Keratinocyte (primary cell): Measurements from ENCODE around the gene MMD. TPM values are rescaled to one million over a fixed set of nuclear protein-coding genes. Genes with fewer than 3 reads are reported as not detected.

Source experiments
- DNase-seq: peaks from one replicate; pipeline ENCODE4 v3.0.0-alpha.2; 2011; ENCODE audit warnings: low read depth, missing footprints, low spot score
- FAIRE-seq: peaks from 2 replicates; lab custom pipeline; 2011; peaks lifted over from hg19 to GRCh38; lab: Jason Lieb, UNC
- H2AFZ ChIP-seq: 2 replicates; pipeline ENCODE4 v1.6.0; 2012; ENCODE audit warnings: low read length, control low read depth, inconsistent platforms; ENCODE audit not compliant: control insufficient read depth
- H3K27ac ChIP-seq: 2 replicates; pipeline ENCODE4 v1.5.1; 2011; ENCODE audit warnings: low read length; ENCODE audit not compliant: control insufficient read depth, insufficient read depth
- H3K27me3 ChIP-seq: 3 replicates; pipeline ENCODE4 v1.6.0; 2011; ENCODE audit warnings: low read length; ENCODE audit not compliant: control insufficient read depth, insufficient read depth; ENCODE audit errors: extremely low read depth
- H3K36me3 ChIP-seq, 2 experiments: 2 replicates in 1 of 2; 3 replicates in 1 of 2; pipeline ENCODE4 v1.5.1; 2011; ENCODE audit warnings: low read length in 2 of 2, mild to moderate bottlenecking in 1 of 2; ENCODE audit not compliant: control insufficient read depth in 2 of 2, insufficient read depth in 2 of 2; ENCODE audit errors: extremely low read depth in 1 of 2
- H3K4me1 ChIP-seq: 3 replicates; pipeline ENCODE4 v1.5.1; 2011; ENCODE audit warnings: low read length; ENCODE audit not compliant: control insufficient read depth, insufficient read depth; ENCODE audit errors: extremely low read depth
- H3K4me2 ChIP-seq: 3 replicates; pipeline ENCODE4 v1.6.0; 2011; ENCODE audit warnings: low read depth, low read length; ENCODE audit not compliant: control insufficient read depth, insufficient read depth; ENCODE audit errors: extremely low read depth
- H3K4me3 ChIP-seq, 3 experiments: fragments of 200-600 bp in 1 of 3; sonication (generic) in 1 of 3; 2 replicates in 2 of 3; 3 replicates in 1 of 3; pipeline ENCODE4 v1.5.1; 2011 to 2016; ENCODE audit warnings: low read length in 3 of 3, mild to moderate bottlenecking in 3 of 3, control low read depth in 2 of 3, inconsistent platforms in 1 of 3, low read depth in 1 of 3, mixed read lengths in 1 of 3, mixed run types in 1 of 3, moderate library complexity in 1 of 3; ENCODE audit not compliant: control insufficient read depth in 2 of 3, insufficient read depth in 2 of 3; ENCODE audit errors: extremely low read depth in 1 of 3
- H3K79me2 ChIP-seq: 2 replicates; pipeline ENCODE4 v1.6.0; 2012; ENCODE audit warnings: low read length; ENCODE audit not compliant: control insufficient read depth, insufficient read depth
- H3K9ac ChIP-seq: 3 replicates; pipeline ENCODE4 v1.6.0; 2011; ENCODE audit warnings: low read length; ENCODE audit not compliant: control insufficient read depth, insufficient read depth; ENCODE audit errors: extremely low read depth
- H3K9me1 ChIP-seq: 3 replicates; pipeline ENCODE4 v1.6.0; 2011; ENCODE audit warnings: low read length; ENCODE audit not compliant: control insufficient read depth, insufficient read depth; ENCODE audit errors: extremely low read depth
- H3K9me3 ChIP-seq: 2 replicates; pipeline ENCODE4 v1.5.1; 2012; ENCODE audit warnings: low read depth, low read length; ENCODE audit not compliant: control insufficient read depth
- H4K20me1 ChIP-seq: 3 replicates; pipeline ENCODE4 v1.6.0; 2011; ENCODE audit warnings: low read length; ENCODE audit not compliant: control insufficient read depth, insufficient read depth; ENCODE audit errors: extremely low read depth
- EZH2 ChIP-seq: IDR thresholded peaks from one replicate; pipeline ENCODE4 v1.6.1; 2012; ENCODE audit warnings: inconsistent platforms, mild to moderate bottlenecking, low read length, moderate library complexity
- dilution Hi-C: fragments of 300-500 bp; cut with MboI; formaldehyde crosslinking; loops from one replicate; pipeline ENCODE4 v1.7.0; 2020; ENCODE audit warnings: low sequenced_read_pairs; ENCODE audit not compliant: extremely low pct_ligation_motif_present
- polyA plus RNA-seq, 5 experiments: library from polyadenylated mRNA; depleted of rRNA in 3 of 5; stranded (reverse) in 3 of 5; stranded (forward) in 1 of 5; unstranded in 1 of 5; fragments of >200 nt; gene quantifications; 1 replicate in 1 of 5; 2 replicates in 3 of 5; 3 replicates in 1 of 5; pipeline versions ENCODE4 v1.2.1 to v1.2.3, GENCODE V29; 2011 to 2012; ENCODE audit warnings: missing spikeins in 2 of 5, low read depth in 1 of 5, low replicate concordance in 1 of 5
- TF ChIP-seq, protein P1 (sequence below), 3 experiments: IDR thresholded peaks in 1 of 3; conservative IDR thresholded peaks in 1 of 3; optimal IDR thresholded peaks in 1 of 3; 2 replicates in 2 of 3; 3 replicates in 1 of 3; pipeline versions ENCODE3 to v1.5.1; 2011; ENCODE audit warnings: low read length in 3 of 3, mild to moderate bottlenecking in 3 of 3, moderate library complexity in 2 of 3, control low read depth in 1 of 3, inconsistent platforms in 1 of 3; ENCODE audit not compliant: insufficient read depth in 2 of 3; ENCODE audit errors: extremely low read depth in 1 of 3

MMD gene
- polyA plus RNA-seq, 1 donor (not counting 4 experiments of a cell fraction or from before 2014, with no cell fraction given) = 6.4 TPM

DNA sequence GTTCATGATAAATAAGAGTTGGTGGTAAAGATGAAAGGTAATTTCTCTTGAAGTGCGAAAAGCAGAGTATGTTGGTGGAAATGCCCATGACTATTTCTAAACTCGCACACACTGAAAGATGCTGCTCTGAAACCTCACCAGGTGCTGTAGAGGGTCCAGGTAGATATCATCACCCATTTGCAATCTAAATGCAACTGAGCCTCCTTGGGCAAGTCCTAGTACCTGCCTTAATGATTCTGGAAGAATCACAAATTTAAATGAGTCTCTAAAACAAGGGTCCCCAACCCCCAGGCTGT is 5.9 kb upstream of the MMD start:
- FAIRE-seq (no peak), DNase-seq (no peak)
- H3K27ac ChIP-seq = no peak overlapping the region
- H2AFZ ChIP-seq = no peak overlapping the region
- H3K4me1 ChIP-seq = peaks cover 4% of the 10 kb centered on the region
- H3K27me3 ChIP-seq = peaks cover 14% of the 10 kb centered on the region
- no peaks in the 10 kb centered on the region for H3K36me3 ChIP-seq
- H3K9me1 ChIP-seq = no peaks in the 10 kb centered on the region
- H3K9ac ChIP-seq = no peak overlapping the region
- TF ChIP-seq, protein P1, sequence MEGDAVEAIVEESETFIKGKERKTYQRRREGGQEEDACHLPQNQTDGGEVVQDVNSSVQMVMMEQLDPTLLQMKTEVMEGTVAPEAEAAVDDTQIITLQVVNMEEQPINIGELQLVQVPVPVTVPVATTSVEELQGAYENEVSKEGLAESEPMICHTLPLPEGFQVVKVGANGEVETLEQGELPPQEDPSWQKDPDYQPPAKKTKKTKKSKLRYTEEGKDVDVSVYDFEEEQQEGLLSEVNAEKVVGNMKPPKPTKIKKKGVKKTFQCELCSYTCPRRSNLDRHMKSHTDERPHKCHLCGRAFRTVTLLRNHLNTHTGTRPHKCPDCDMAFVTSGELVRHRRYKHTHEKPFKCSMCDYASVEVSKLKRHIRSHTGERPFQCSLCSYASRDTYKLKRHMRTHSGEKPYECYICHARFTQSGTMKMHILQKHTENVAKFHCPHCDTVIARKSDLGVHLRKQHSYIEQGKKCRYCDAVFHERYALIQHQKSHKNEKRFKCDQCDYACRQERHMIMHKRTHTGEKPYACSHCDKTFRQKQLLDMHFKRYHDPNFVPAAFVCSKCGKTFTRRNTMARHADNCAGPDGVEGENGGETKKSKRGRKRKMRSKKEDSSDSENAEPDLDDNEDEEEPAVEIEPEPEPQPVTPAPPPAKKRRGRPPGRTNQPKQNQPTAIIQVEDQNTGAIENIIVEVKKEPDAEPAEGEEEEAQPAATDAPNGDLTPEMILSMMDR (optimal IDR thresholded peaks at IDR 0.05 in 1 of 3, IDR thresholded peaks at IDR 0.05 in 1 of 3, conservative IDR thresholded peaks at IDR 0.05 in 1 of 3; ENCODE audit: extremely low read depth in 1 of 3, insufficient read depth in 2 of 3, low read length in 3 of 3) = no peak
- TF ChIP-seq EZH2 = no peak
- dilution Hi-C loops = no loop called here
- H3K79me2 ChIP-seq = no peaks in the 10 kb centered on the region
- H3K4me3 ChIP-seq = no peak overlapping the region
- no peak overlapping the region for H3K4me2 ChIP-seq
- H3K9me3 ChIP-seq = no peaks in the 10 kb centered on the region
- H4K20me1 ChIP-seq = no peaks in the 10 kb centered on the region

DNA sequence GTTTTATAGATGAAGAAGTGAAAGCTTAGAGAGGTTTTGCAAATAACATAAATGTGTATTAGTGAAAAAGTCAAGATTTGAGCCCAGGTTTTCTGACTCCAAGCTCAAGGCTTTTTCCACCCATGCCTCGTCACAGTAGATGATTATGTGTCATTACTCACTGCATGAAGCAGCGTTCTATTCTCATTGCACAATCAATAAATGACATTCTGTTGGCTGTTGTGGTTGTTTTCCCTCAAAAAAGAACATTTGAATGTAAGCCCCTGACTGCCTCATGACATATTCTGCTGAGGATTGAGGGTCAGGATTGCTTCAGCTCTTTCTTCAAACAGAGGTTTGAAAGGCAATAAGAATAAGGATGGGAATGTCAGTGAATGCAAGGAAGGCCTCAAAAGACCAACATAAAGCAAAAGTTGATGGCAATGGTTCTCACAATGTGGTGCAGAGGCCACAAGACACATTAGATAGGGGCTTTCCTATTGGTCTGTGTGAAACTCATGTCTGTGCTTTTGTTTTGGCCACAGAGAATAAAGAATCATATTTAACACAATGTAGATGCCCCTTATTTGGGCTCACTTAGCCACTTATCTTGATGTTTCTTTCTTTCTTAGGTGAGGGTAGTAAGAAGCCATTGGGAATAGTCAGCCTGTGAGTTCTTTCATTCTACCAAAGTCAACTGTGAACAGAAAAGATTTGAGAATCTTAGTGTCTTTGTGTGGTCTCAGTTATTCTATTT is 5.4 kb upstream of the MMD start:
- no peak for FAIRE-seq
- Histone ChIP-seq H3K4me3 (no peak overlapping the region), H3K27ac (no peak overlapping the region), H3K9me3 (no peaks in the 10 kb centered on the region), H3K4me1 (peaks cover 3% of the 10 kb centered on the region), H2AFZ (no peak overlapping the region), H3K27me3 (peaks cover 14% of the 10 kb centered on the region), H3K4me2 (no peak overlapping the region), H3K9me1 (no peaks in the 10 kb centered on the region), H3K36me3 (no peaks in the 10 kb centered on the region), H3K79me2 (no peaks in the 10 kb centered on the region), H3K9ac (no peak overlapping the region), H4K20me1 (no peaks in the 10 kb centered on the region)
- TF ChIP-seq, protein P1 (optimal IDR thresholded peaks at IDR 0.05 in 1 of 3, IDR thresholded peaks at IDR 0.05 in 1 of 3, conservative IDR thresholded peaks at IDR 0.05 in 1 of 3; ENCODE audit: extremely low read depth in 1 of 3, insufficient read depth in 2 of 3, low read length in 3 of 3) = no peak
- no peak for TF ChIP-seq EZH2
- no peak for DNase-seq
- dilution Hi-C loops = no loop called here
